Endodermal cell (in vitro differentiated cells): ENCODE measurements around the gene C1orf56. TPM values are rescaled to one million over a fixed set of nuclear protein-coding genes. Genes with fewer than 3 reads are reported as not detected.

ENCODE experiments used
- DNase-seq: peaks from one replicate; pipeline ENCODE4 v3.0.0-alpha.2; 2017
- H3K27ac ChIP-seq: 2 replicates; pipeline ENCODE4 v1.5.1; 2013; ENCODE audit warnings: mild to moderate bottlenecking, low read depth, low read length, moderate library complexity
- H3K27me3 ChIP-seq: 2 replicates; pipeline ENCODE4 v1.6.1; 2013; ENCODE audit warnings: mild to moderate bottlenecking, low read length, moderate library complexity; ENCODE audit not compliant: insufficient read depth, control insufficient read depth, poor library complexity, severe bottlenecking
- H3K36me3 ChIP-seq: 2 replicates; pipeline ENCODE4 v1.7.0; 2013; ENCODE audit warnings: mild to moderate bottlenecking, low read length, moderate library complexity; ENCODE audit not compliant: control insufficient read depth, insufficient read depth
- H3K4me1 ChIP-seq: one replicate; pipeline ENCODE4 v1.7.0; 2013; ENCODE audit warnings: low read length; ENCODE audit not compliant: control insufficient read depth, insufficient read depth
- H3K4me3 ChIP-seq: 2 replicates; pipeline ENCODE4 v1.5.1; 2013; ENCODE audit warnings: mild to moderate bottlenecking, low read length, moderate library complexity
- H3K9ac ChIP-seq: 2 replicates; pipeline ENCODE4 v1.6.1; 2013; ENCODE audit warnings: mild to moderate bottlenecking, low read length, moderate library complexity; ENCODE audit not compliant: poor library complexity, severe bottlenecking; ENCODE audit errors: extremely low read depth
- H3K9me3 ChIP-seq: 2 replicates; pipeline ENCODE4 v1.6.1; 2013; ENCODE audit warnings: mild to moderate bottlenecking, low read length, moderate library complexity; ENCODE audit not compliant: control insufficient read depth
- H3K27ac Mint-ChIP-seq: 2 replicates; pipeline ENCODE4 v1.8.0; 2020; ENCODE audit warnings: mixed read lengths
- H3K27me3 Mint-ChIP-seq: 2 replicates; pipeline ENCODE4 v1.8.0; 2021; ENCODE audit warnings: mild to moderate bottlenecking, mixed read lengths; ENCODE audit not compliant: insufficient read depth
- H3K36me3 Mint-ChIP-seq: 2 replicates; pipeline ENCODE4 v1.8.0; 2020; ENCODE audit warnings: low read depth, mixed read lengths
- H3K4me1 Mint-ChIP-seq: 2 replicates; pipeline ENCODE4 v1.8.0; 2020; ENCODE audit warnings: mixed read lengths
- H3K4me3 Mint-ChIP-seq: 2 replicates; pipeline ENCODE4 v1.8.0; 2020; ENCODE audit warnings: mild to moderate bottlenecking, moderate library complexity, mixed read lengths
- H3K9me3 Mint-ChIP-seq: 2 replicates; pipeline ENCODE4 v1.8.0; 2020; ENCODE audit warnings: mild to moderate bottlenecking, mixed read lengths
- CTCF ChIP-seq: fragments of 200-600 bp; sonication (generic); conservative IDR thresholded peaks from 2 replicates; pipeline ENCODE4 v1.5.0; 2021; ENCODE audit warnings: antibody characterized with exemption, mild to moderate bottlenecking
- WGBS, 2 experiments: methylation state at CpG; one replicate each; pipeline versions ENCODE4 v1.1.5 to v1.1.7; 2013; ENCODE audit warnings: missing lambda C conversion rate in 2 of 2, mixed read lengths in 1 of 2; ENCODE audit not compliant: insufficient coverage in 1 of 2, insufficient read length in 1 of 2; 5-methylcytosine and 5-hydroxymethylcytosine counted together
- total RNA-seq, 2 donors: library from RNA; stranded (reverse); fragmentation: NEBNext Ultra II Directional in 1 of 2; extraction: Animal tissue kit (Norgen Biotek cat#: 25700) in 1 of 2; gene quantifications; 2 replicates in 1 of 2; 3 replicates in 1 of 2; pipeline ENCODE4 v1.2.1, GENCODE V29; 2021

The C1orf56 gene
- total RNA-seq, 2 donors from 2014 or later: 4.7 to 6.6 TPM

- no peak overlapping the region for H3K4me3 Mint-ChIP-seq
- no peaks in the 10 kb centered on the region for H3K9me3 Mint-ChIP-seq
- Histone ChIP-seq H3K4me3 (no peak overlapping the region), H3K27me3 (no peaks in the 10 kb centered on the region), H3K9ac (no peak overlapping the region), H3K27ac (no peak overlapping the region), H3K9me3 (no peaks in the 10 kb centered on the region), H3K4me1 (peaks cover 9% of the 10 kb centered on the region), H3K36me3 (no peaks in the 10 kb centered on the region)
- H3K27ac Mint-ChIP-seq: no peak overlapping the region
- H3K36me3 Mint-ChIP-seq: no peaks in the 10 kb centered on the region
- no peak for TF ChIP-seq CTCF
- WGBS, 2 experiments: 94 to 96% methylated on average over 3 of the region's 3 CpGs
- DNase-seq: no peak
- no peaks in the 10 kb centered on the region for H3K27me3 Mint-ChIP-seq
- H3K4me1 Mint-ChIP-seq: peaks cover 33% of the 10 kb centered on the region
These were observed 37.2 kb upstream of the C1orf56 start for GRCh38 chr1:151010346-151010726.

GRCh38 chr1:151011154-151011850, 36.2 kb upstream of the C1orf56 start:
- H3K4me3 Mint-ChIP-seq: no peak overlapping the region

GRCh38 chr1:151012684-151013471, 34.7 kb upstream of the C1orf56 start:
- no peaks in the 10 kb centered on the region for H3K36me3 ChIP-seq
- no peaks in the 10 kb centered on the region for H3K9me3 Mint-ChIP-seq
- H3K4me1 ChIP-seq: peaks cover 6% of the 10 kb centered on the region
- TF ChIP-seq CTCF: no peak
- no peaks in the 10 kb centered on the region for H3K27me3 Mint-ChIP-seq
- no peak overlapping the region for H3K4me3 ChIP-seq
- no peak overlapping the region for H3K4me3 Mint-ChIP-seq
- 93 to 96% methylated on average over 7 to 14 of the region's 14 CpGs for WGBS, 2 experiments
- no peaks in the 10 kb centered on the region for H3K9me3 ChIP-seq
- H3K36me3 Mint-ChIP-seq: no peaks in the 10 kb centered on the region
- DNase-seq: no peak
- H3K9ac ChIP-seq: no peak overlapping the region
- no peak overlapping the region for H3K27ac ChIP-seq
- H3K27ac Mint-ChIP-seq: no peak overlapping the region
- peaks cover 9% of the 10 kb centered on the region for H3K4me1 Mint-ChIP-seq
- no peaks in the 10 kb centered on the region for H3K27me3 ChIP-seq

More at GRCh38 chr1:151011154-151011850, 36.2 kb upstream of the C1orf56 start:
- H3K9me3 ChIP-seq: no peaks in the 10 kb centered on the region
- Mint-ChIP-seq H3K4me1 (peaks cover 24% of the 10 kb centered on the region), H3K27me3 (no peaks in the 10 kb centered on the region), H3K36me3 (no peaks in the 10 kb centered on the region), H3K27ac (no peak overlapping the region), H3K9me3 (no peaks in the 10 kb centered on the region)
- H3K36me3 ChIP-seq: no peaks in the 10 kb centered on the region
- no peaks in the 10 kb centered on the region for H3K27me3 ChIP-seq
- no peak overlapping the region for H3K27ac ChIP-seq
- DNase-seq: no peak
- no peak for TF ChIP-seq CTCF
- peaks cover 9% of the 10 kb centered on the region for H3K4me1 ChIP-seq
- 93 to 95% methylated on average over 2 to 4 of the region's 4 CpGs for WGBS, 2 experiments
- H3K9ac ChIP-seq: no peak overlapping the region
- no peak overlapping the region for H3K4me3 ChIP-seq
